ENCODE data around the gene CACNG1. TPM values are rescaled to one million over a fixed set of nuclear protein-coding genes. Genes with fewer than 3 reads are reported as not detected.

CACNG1 gene
- total and polyA plus RNA-seq, 4 donors = not detected

DNA sequence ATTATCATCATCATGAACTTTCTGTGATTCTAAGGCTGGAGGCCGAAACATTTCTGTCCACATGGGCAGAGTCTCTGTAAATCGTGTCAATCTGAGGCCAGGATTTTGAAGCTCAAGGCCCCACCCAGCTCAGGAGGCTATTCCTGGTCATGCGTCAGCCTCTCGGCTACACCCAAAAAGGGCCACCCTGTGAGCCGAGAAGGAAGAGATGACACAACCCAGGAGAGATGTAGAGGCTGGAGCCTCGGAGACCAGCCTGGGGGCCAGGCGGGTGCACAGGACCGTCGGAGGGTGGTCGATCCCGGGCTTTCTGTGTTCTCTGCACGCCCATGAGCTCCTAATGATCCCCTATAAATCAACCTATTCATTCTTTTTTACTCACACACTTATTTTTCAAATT is 1.1 kb upstream of the CACNG1 start:
- 93% methylated on average over 12 of the region's 12 CpGs for WGBS
- no peak for DNase-seq (ENCODE audit: low spot score)
- H3K9ac ChIP-seq (ENCODE audit: low read depth in 1 of 2, low read length in 2 of 2) = no peak overlapping the region

GRCh38 chr17:67044940-67045339 is 586 bp downstream of the CACNG1 start:
- no peak for TF ChIP-seq YY1 (IDR thresholded peaks at IDR 0.05)
- TF ChIP-seq JUND (IDR thresholded peaks at IDR 0.05) = no peak
- no peak for TF ChIP-seq MAX (IDR thresholded peaks at IDR 0.05)
- no peak for TF ChIP-seq NR2F2 (IDR thresholded peaks at IDR 0.05)
- TF ChIP-seq EGR1 (IDR thresholded peaks at IDR 0.05; ENCODE audit: low read depth in 2 of 2) = no peak
- no peak for TF ChIP-seq RXRA (IDR thresholded peaks at IDR 0.05)
- TF ChIP-seq FOXA2 (IDR thresholded peaks at IDR 0.05) = no peak
- TF ChIP-seq, protein P1, sequence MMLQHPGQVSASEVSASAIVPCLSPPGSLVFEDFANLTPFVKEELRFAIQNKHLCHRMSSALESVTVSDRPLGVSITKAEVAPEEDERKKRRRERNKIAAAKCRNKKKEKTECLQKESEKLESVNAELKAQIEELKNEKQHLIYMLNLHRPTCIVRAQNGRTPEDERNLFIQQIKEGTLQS (IDR thresholded peaks at IDR 0.05) = no peak
- TF ChIP-seq RAD21 (IDR thresholded peaks at IDR 0.05) = no peak
- TF ChIP-seq CTCF (IDR thresholded peaks at IDR 0.05; ENCODE audit: low read depth, low read length, missing input control) = no peak
- no peak overlapping the region for H3K27ac ChIP-seq (ENCODE audit: low read depth in 1 of 2, low read length in 2 of 2)
- no peak overlapping the region for H3K4me3 ChIP-seq (ENCODE audit: low read depth in 1 of 3, low read length in 3 of 3)
- H3K4me1 ChIP-seq (ENCODE audit: control insufficient read depth in 4 of 4, insufficient read depth in 4 of 4, low read length in 3 of 4) = no peaks in the 10 kb centered on the region
- peaks cover 3 to 14% (median 4%) of the 10 kb centered on the region in 4 donors for H3K9me3 ChIP-seq (ENCODE audit: control insufficient read depth in 4 of 4, low read length in 3 of 4)
- DNase-seq (ENCODE audit: low spot score) = no peak
- WGBS = 89% methylated on average over 5 of the region's 5 CpGs
- H3K9ac ChIP-seq (ENCODE audit: low read depth in 1 of 2, low read length in 2 of 2) = no peak overlapping the region
- no peaks in the 10 kb centered on the region for H3K36me3 ChIP-seq (ENCODE audit: control insufficient read depth in 4 of 4, insufficient read depth in 3 of 4, low read depth in 1 of 4, low read length in 3 of 4)
- no peaks in the 10 kb centered on the region for H3K27me3 ChIP-seq (ENCODE audit: control insufficient read depth in 4 of 4, insufficient read depth in 4 of 4, low read length in 3 of 4)

More for the DNA sequence above, 1.1 kb upstream of the CACNG1 start:
- Histone ChIP-seq H3K27me3 (ENCODE audit: control insufficient read depth in 4 of 4, insufficient read depth in 4 of 4, low read length in 3 of 4) (no peaks in the 10 kb centered on the region), H3K36me3 (ENCODE audit: control insufficient read depth in 4 of 4, insufficient read depth in 3 of 4, low read depth in 1 of 4, low read length in 3 of 4) (no peaks in the 10 kb centered on the region), H3K4me1 (ENCODE audit: control insufficient read depth in 4 of 4, insufficient read depth in 4 of 4, low read length in 3 of 4) (no peaks in the 10 kb centered on the region), H3K9me3 (ENCODE audit: control insufficient read depth in 4 of 4, low read length in 3 of 4) (peaks cover 0 to 5% (median 2%) of the 10 kb centered on the region in 4 donors), H3K4me3 (ENCODE audit: low read depth in 1 of 3, low read length in 3 of 3) (no peak overlapping the region), H3K27ac (ENCODE audit: low read depth in 1 of 2, low read length in 2 of 2) (no peak overlapping the region)
- TF ChIP-seq SP1 (IDR thresholded peaks at IDR 0.05) = no peak
- no peak for TF ChIP-seq FOXA1 (IDR thresholded peaks at IDR 0.05)
- TF ChIP-seq MAX (IDR thresholded peaks at IDR 0.05) = no peak
- no peak for TF ChIP-seq GABPA (IDR thresholded peaks at IDR 0.05 in 1 of 2, conservative IDR thresholded peaks at IDR 0.05 in 1 of 2)

DNA sequence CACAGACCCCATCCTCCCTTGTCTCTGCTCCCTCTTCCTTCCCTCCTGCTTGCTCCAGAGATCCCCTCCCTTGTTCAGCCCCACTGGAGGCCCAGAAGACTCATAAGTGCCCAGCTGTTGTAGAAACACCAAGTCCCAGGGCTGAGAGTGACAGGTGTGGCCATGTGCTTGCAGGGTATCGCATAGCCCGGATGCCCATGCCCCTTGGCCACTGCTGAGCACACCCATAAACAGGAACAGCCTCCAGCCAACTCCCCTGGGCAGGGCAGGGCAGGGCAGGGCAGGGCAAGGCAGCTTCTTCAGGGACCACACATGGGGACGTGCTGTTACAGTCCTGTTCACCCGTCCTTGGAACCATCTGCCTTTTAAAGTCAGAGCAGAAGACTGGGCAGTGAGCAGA is 2.0 kb downstream of the CACNG1 start:
- Histone ChIP-seq H3K36me3 (ENCODE audit: control insufficient read depth in 4 of 4, insufficient read depth in 3 of 4, low read depth in 1 of 4, low read length in 3 of 4) (no peaks in the 10 kb centered on the region), H3K4me3 (ENCODE audit: low read depth in 1 of 3, low read length in 3 of 3) (no peak overlapping the region), H3K27me3 (ENCODE audit: control insufficient read depth in 4 of 4, insufficient read depth in 4 of 4, low read length in 3 of 4) (no peaks in the 10 kb centered on the region), H3K27ac (ENCODE audit: low read depth in 1 of 2, low read length in 2 of 2) (no peak overlapping the region), H3K9ac (ENCODE audit: low read depth in 1 of 2, low read length in 2 of 2) (no peak overlapping the region), H3K9me3 (ENCODE audit: control insufficient read depth in 4 of 4, low read length in 3 of 4) (peaks cover 3 to 14% (median 4%) of the 10 kb centered on the region in 4 donors), H3K4me1 (ENCODE audit: control insufficient read depth in 4 of 4, insufficient read depth in 4 of 4, low read length in 3 of 4) (no peaks in the 10 kb centered on the region)
- no peak for DNase-seq (ENCODE audit: low spot score)
- 88% methylated on average over 4 of the region's 4 CpGs for WGBS
- TF ChIP-seq HNF4A (conservative IDR thresholded peaks at IDR 0.05) (no peak), FOXA1 (IDR thresholded peaks at IDR 0.05) (no peak), MAX (IDR thresholded peaks at IDR 0.05) (no peak), RAD21 (IDR thresholded peaks at IDR 0.05) (no peak), JUND (IDR thresholded peaks at IDR 0.05) (no peak), NR2F2 (IDR thresholded peaks at IDR 0.05) (no peak), FOXA2 (IDR thresholded peaks at IDR 0.05) (no peak)
- TF ChIP-seq, protein P1 (IDR thresholded peaks at IDR 0.05) = no peak

All from liver (tissue), 9 donors.